Rectal smooth muscle tissue (tissue), 1 donor: ENCODE data around the gene SLC7A9.
"Not testable (repeated sequence)": the region's sequence is repeated elsewhere in the genome, so short reads cannot be mapped to it uniquely, and the experiment has no call there.

Experiments
- H3K27ac ChIP-seq: one replicate; pipeline ENCODE4 v1.7.0; 2013; ENCODE audit warnings: low read depth, low read length, inconsistent platforms
- H3K27me3 ChIP-seq: one replicate; pipeline ENCODE4 v1.7.0; 2013; ENCODE audit warnings: low read length; ENCODE audit not compliant: control insufficient read depth, insufficient read depth
- H3K36me3 ChIP-seq: one replicate; pipeline ENCODE4 v1.7.0; 2013; ENCODE audit warnings: low read length; ENCODE audit not compliant: control insufficient read depth, insufficient read depth
- H3K4me1 ChIP-seq: one replicate; pipeline ENCODE4 v1.7.0; 2013; ENCODE audit warnings: low read length; ENCODE audit not compliant: control insufficient read depth, insufficient read depth
- H3K4me3 ChIP-seq: one replicate; pipeline ENCODE4 v1.7.0; 2013; ENCODE audit warnings: low read length
- H3K9ac ChIP-seq: one replicate; pipeline ENCODE4 v1.7.0; 2013; ENCODE audit warnings: low read length

The SLC7A9 gene

DNA sequence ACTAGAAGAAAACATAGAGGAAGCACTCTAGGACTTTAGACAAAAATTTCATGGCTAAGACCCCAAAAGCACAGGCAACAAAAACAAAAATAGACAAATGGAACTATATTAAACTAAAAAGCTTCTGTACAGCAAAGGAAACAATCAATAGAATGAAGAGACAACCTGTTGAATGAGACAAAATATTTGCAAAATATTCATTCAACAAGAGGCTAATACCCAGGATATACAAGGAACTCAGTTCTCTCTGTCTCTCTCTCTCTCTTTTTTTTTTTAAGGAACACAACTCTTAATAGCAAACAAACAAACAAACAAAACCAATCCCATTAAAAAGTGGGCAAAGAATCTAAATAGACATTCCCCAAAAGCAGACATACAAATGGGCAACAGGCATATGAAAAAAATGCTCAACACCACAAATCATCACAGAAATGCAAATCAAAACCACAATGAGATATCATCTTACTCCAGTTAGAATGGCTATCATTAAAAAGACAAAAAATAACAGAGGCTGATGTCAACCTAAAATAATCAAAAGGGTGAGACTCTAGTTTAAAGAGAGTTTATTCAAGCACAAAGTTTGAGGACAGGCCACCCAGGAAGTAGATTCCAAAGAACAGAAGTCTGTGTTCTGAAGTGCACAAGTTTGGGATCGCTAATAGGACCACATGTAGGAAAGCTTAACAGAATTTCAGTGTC, 27.1 kb upstream of the SLC7A9 start:
- no peak overlapping the region for H3K4me3 ChIP-seq
- no peaks in the 10 kb centered on the region for H3K4me1 ChIP-seq
- no peak overlapping the region for H3K9ac ChIP-seq
- no peak overlapping the region for H3K27ac ChIP-seq
- H3K27me3 ChIP-seq, result no peaks in the 10 kb centered on the region
- peaks cover 4% of the 10 kb centered on the region for H3K36me3 ChIP-seq

DNA sequence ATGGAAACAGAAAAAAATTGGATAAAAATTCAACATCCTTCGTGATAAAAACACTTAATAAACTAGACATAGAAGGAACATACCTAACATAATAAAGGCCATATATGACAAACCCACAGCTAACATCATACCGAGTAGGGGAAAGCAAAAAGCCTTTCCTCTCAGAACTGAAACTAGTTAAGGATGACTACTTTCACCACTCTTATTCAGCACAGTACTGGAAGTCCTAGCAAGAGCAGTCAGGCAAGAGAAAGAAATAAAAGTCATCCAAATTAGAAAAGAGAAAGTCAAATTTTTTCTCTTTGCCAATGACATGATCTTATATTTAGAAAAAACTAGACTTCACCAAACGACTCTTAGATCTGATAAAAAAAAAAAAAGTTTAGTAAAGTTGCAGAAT, 25.8 kb upstream of the SLC7A9 start:
- H3K27me3 ChIP-seq, result no peaks in the 10 kb centered on the region
- H3K4me3 ChIP-seq, result no peak overlapping the region
- no peak overlapping the region for H3K27ac ChIP-seq
- no peak overlapping the region for H3K9ac ChIP-seq
- no peaks in the 10 kb centered on the region for H3K4me1 ChIP-seq
- H3K36me3 ChIP-seq, result peaks cover 4% of the 10 kb centered on the region

DNA sequence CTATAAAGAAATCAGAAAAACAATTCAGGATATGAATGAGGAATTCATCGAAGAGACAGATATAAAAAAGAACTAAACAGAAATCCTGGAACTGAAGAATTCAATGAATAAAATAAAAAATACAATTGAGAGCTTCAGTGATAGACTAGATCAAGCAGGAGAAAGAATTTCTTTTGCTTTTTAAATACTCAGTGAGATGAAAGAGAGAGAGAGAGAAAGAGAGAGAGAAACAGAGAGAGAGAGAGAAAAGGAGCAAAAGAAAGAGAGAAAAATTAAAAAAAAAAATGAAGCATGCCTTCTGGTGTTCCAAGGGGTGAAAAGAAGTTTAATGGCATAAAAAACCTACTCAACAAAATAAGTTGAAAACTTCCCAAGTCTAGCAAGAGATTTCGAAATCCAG, 22.0 kb upstream of the SLC7A9 start:
- no peaks in the 10 kb centered on the region for H3K4me1 ChIP-seq
- no peak overlapping the region for H3K9ac ChIP-seq
- H3K36me3 ChIP-seq, result peaks cover 6% of the 10 kb centered on the region
- no peak overlapping the region for H3K27ac ChIP-seq
- no peak overlapping the region for H3K4me3 ChIP-seq
- H3K27me3 ChIP-seq, result no peaks in the 10 kb centered on the region

DNA sequence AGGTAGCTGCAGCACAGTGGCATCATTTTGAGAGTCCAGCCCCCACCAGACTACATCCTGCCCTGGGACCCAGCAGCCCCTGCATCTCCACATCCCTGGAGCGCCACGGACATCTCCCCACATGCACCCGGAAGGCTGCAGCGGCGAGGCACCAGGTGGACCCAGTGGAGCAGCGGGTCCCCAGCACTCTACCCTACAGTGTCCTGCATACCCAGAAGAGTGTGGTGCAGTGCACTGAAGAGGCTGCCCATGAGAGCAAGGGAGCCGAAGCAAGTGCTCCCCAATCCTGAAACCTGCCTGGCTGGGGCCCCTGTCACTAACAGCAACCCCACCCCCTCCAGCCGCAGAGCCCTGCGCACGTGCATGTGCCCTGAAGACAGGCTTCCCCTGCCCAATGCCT, 21.3 kb upstream of the SLC7A9 start:
- H3K4me3 ChIP-seq, result no peak overlapping the region
- no peak overlapping the region for H3K9ac ChIP-seq
- peaks cover 6% of the 10 kb centered on the region for H3K36me3 ChIP-seq
- H3K27me3 ChIP-seq, result no peaks in the 10 kb centered on the region
- H3K4me1 ChIP-seq, result no peaks in the 10 kb centered on the region
- H3K27ac ChIP-seq, result no peak overlapping the region

GRCh38 chr19:32890326-32890725, 20.8 kb upstream of the SLC7A9 start:
- Histone ChIP-seq H3K4me3 (no peak overlapping the region), H3K9ac (no peak overlapping the region), H3K27ac (no peak overlapping the region), H3K36me3 (peaks cover 6% of the 10 kb centered on the region), H3K4me1 (no peaks in the 10 kb centered on the region), H3K27me3 (no peaks in the 10 kb centered on the region)

- H3K4me1 ChIP-seq, result no peaks in the 10 kb centered on the region
- H3K27ac ChIP-seq, result no peak overlapping the region
- no peak overlapping the region for H3K9ac ChIP-seq
- no peaks in the 10 kb centered on the region for H3K27me3 ChIP-seq
- H3K36me3 ChIP-seq, result peaks cover 6% of the 10 kb centered on the region
- no peak overlapping the region for H3K4me3 ChIP-seq
These were observed 19.8 kb upstream of the SLC7A9 start for GRCh38 chr19:32889137-32889934.

GRCh38 chr19:32887572-32888215, 18.1 kb upstream of the SLC7A9 start:
- no peaks in the 10 kb centered on the region for H3K27me3 ChIP-seq
- H3K4me3 ChIP-seq, result no peak overlapping the region
- H3K4me1 ChIP-seq, result no peaks in the 10 kb centered on the region
- H3K27ac ChIP-seq, result no peak overlapping the region
- peaks cover 2% of the 10 kb centered on the region for H3K36me3 ChIP-seq
- H3K9ac ChIP-seq, result no peak overlapping the region

- Histone ChIP-seq H3K27me3 (no peaks in the 10 kb centered on the region), H3K9ac (no peak overlapping the region), H3K36me3 (peaks cover 2% of the 10 kb centered on the region), H3K4me1 (no peaks in the 10 kb centered on the region), H3K27ac (no peak overlapping the region), H3K4me3 (no peak overlapping the region)
These were observed 16.7 kb upstream of the SLC7A9 start for GRCh38 chr19:32886241-32886640.

- H3K27ac ChIP-seq, H3K36me3 ChIP-seq, H3K27me3 ChIP-seq, H3K4me1 ChIP-seq, H3K9ac ChIP-seq, H3K4me3 ChIP-seq: not testable (repeated sequence)
These were observed 15.7 kb upstream of the SLC7A9 start for GRCh38 chr19:32885255-32885654.

GRCh38 chr19:32881766-32882165, 12.2 kb upstream of the SLC7A9 start:
- no peaks in the 10 kb centered on the region for H3K36me3 ChIP-seq
- no peaks in the 10 kb centered on the region for H3K27me3 ChIP-seq
- no peak overlapping the region for H3K27ac ChIP-seq
- peaks cover 3% of the 10 kb centered on the region for H3K4me1 ChIP-seq
- no peak overlapping the region for H3K9ac ChIP-seq
- no peak overlapping the region for H3K4me3 ChIP-seq

DNA sequence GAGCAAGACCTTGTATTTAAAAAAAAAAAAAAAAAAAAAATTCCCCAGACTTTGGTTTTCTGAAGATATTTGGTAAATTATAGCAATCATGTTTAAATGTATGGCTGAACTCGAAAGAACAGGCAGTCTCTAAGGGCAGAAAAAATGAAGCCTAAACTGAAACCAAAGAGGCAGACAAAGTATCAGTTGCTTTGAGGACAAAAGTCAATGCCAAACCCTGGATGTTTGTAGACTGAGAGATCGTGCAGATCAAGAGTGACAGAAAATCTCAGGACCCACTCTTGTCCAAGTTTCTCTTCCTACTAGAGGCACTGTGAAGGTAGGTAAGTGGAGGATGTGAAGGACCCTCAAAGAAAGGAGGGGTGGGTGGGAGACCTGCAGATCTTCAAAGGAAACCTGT, 11.1 kb upstream of the SLC7A9 start:
- Histone ChIP-seq H3K36me3 (no peaks in the 10 kb centered on the region), H3K27ac (no peak overlapping the region), H3K4me3 (no peak overlapping the region), H3K27me3 (no peaks in the 10 kb centered on the region), H3K9ac (no peak overlapping the region), H3K4me1 (peaks cover 3% of the 10 kb centered on the region)

GRCh38 chr19:32879741-32880140, 10.2 kb upstream of the SLC7A9 start:
- no peaks in the 10 kb centered on the region for H3K27me3 ChIP-seq
- no peak overlapping the region for H3K4me3 ChIP-seq
- H3K9ac ChIP-seq, result no peak overlapping the region
- no peak overlapping the region for H3K27ac ChIP-seq
- peaks cover 3% of the 10 kb centered on the region for H3K4me1 ChIP-seq
- no peaks in the 10 kb centered on the region for H3K36me3 ChIP-seq
